ENCODE measurements around the gene MAGI2. TPM values are rescaled to one million over a fixed set of nuclear protein-coding genes. Genes with fewer than 3 reads are reported as not detected.

MAGI2 gene
- total RNA-seq, 2 donors from 2014 or later, result 10.3 to 19.2 TPM

- 100% methylated on average over 1 of the region's 1 CpG; no CpG with 5 or more reads in 1 of the 2 experiments for WGBS, 2 experiments (ENCODE audit: insufficient coverage in 1 of 2, insufficient read length in 1 of 2)
These were observed 18.2 kb upstream of the MAGI2 start for GRCh38 chr7:79471699-79472098.

GRCh38 chr7:79471283-79471682, 17.8 kb upstream of the MAGI2 start:
- no peaks in the 10 kb centered on the region for H3K4me1 ChIP-seq (ENCODE audit: control insufficient read depth, insufficient read depth, low read length)
- H3K27ac Mint-ChIP-seq, result no peak overlapping the region
- TF ChIP-seq CTCF (conservative IDR thresholded peaks at IDR 0.05), result no peak
- no peaks in the 10 kb centered on the region for H3K27me3 ChIP-seq (ENCODE audit: control insufficient read depth, insufficient read depth, low read length, poor library complexity, severe bottlenecking)
- H3K27ac ChIP-seq (ENCODE audit: low read depth, low read length), result no peak overlapping the region
- no peaks in the 10 kb centered on the region for H3K36me3 Mint-ChIP-seq (ENCODE audit: low read depth)
- no peaks in the 10 kb centered on the region for H3K36me3 ChIP-seq (ENCODE audit: control insufficient read depth, insufficient read depth, low read length)
- no peak overlapping the region for H3K4me3 Mint-ChIP-seq
- no peaks in the 10 kb centered on the region for H3K9me3 Mint-ChIP-seq
- H3K9me3 ChIP-seq (ENCODE audit: control insufficient read depth, low read length), result no peaks in the 10 kb centered on the region
- no peak for DNase-seq
- no peak overlapping the region for H3K4me3 ChIP-seq (ENCODE audit: low read length)
- H3K27me3 Mint-ChIP-seq (ENCODE audit: insufficient read depth), result no peaks in the 10 kb centered on the region
- H3K4me1 Mint-ChIP-seq, result no peaks in the 10 kb centered on the region
- no peak overlapping the region for H3K9ac ChIP-seq (ENCODE audit: extremely low read depth, low read length, poor library complexity, severe bottlenecking)

More at GRCh38 chr7:79471699-79472098, 18.2 kb upstream of the MAGI2 start:
- Histone ChIP-seq H3K4me3 (ENCODE audit: low read length) (no peak overlapping the region), H3K4me1 (ENCODE audit: control insufficient read depth, insufficient read depth, low read length) (no peaks in the 10 kb centered on the region), H3K27ac (ENCODE audit: low read depth, low read length) (no peak overlapping the region), H3K36me3 (ENCODE audit: control insufficient read depth, insufficient read depth, low read length) (no peaks in the 10 kb centered on the region), H3K9ac (ENCODE audit: extremely low read depth, low read length, poor library complexity, severe bottlenecking) (no peak overlapping the region), H3K9me3 (ENCODE audit: control insufficient read depth, low read length) (no peaks in the 10 kb centered on the region), H3K27me3 (ENCODE audit: control insufficient read depth, insufficient read depth, low read length, poor library complexity, severe bottlenecking) (no peaks in the 10 kb centered on the region)
- Mint-ChIP-seq H3K27ac (no peak overlapping the region), H3K9me3 (no peaks in the 10 kb centered on the region), H3K36me3 (ENCODE audit: low read depth) (no peaks in the 10 kb centered on the region), H3K27me3 (ENCODE audit: insufficient read depth) (no peaks in the 10 kb centered on the region), H3K4me1 (no peaks in the 10 kb centered on the region), H3K4me3 (no peak overlapping the region)
- no peak for DNase-seq
- no peak for TF ChIP-seq CTCF (conservative IDR thresholded peaks at IDR 0.05)

- WGBS, 2 experiments (ENCODE audit: insufficient coverage in 1 of 2, insufficient read length in 1 of 2), result 100% methylated on average over 1 of the region's 1 CpG; no CpG with 5 or more reads in 1 of the 2 experiments
- H3K36me3 Mint-ChIP-seq (ENCODE audit: low read depth), result no peaks in the 10 kb centered on the region
These were observed 12.1 kb upstream of the MAGI2 start for GRCh38 chr7:79465551-79465950.

More at GRCh38 chr7:79465551-79465950, 12.1 kb upstream of the MAGI2 start:
- Histone ChIP-seq H3K27me3 (ENCODE audit: control insufficient read depth, insufficient read depth, low read length, poor library complexity, severe bottlenecking) (no peaks in the 10 kb centered on the region), H3K27ac (ENCODE audit: low read depth, low read length) (no peak overlapping the region), H3K4me1 (ENCODE audit: control insufficient read depth, insufficient read depth, low read length) (no peaks in the 10 kb centered on the region), H3K9ac (ENCODE audit: extremely low read depth, low read length, poor library complexity, severe bottlenecking) (no peak overlapping the region), H3K9me3 (ENCODE audit: control insufficient read depth, low read length) (no peaks in the 10 kb centered on the region), H3K36me3 (ENCODE audit: control insufficient read depth, insufficient read depth, low read length) (no peaks in the 10 kb centered on the region), H3K4me3 (ENCODE audit: low read length) (no peak overlapping the region)
- DNase-seq, result no peak
- no peaks in the 10 kb centered on the region for H3K4me1 Mint-ChIP-seq
- H3K4me3 Mint-ChIP-seq, result no peak overlapping the region
- no peaks in the 10 kb centered on the region for H3K9me3 Mint-ChIP-seq
- no peaks in the 10 kb centered on the region for H3K27me3 Mint-ChIP-seq (ENCODE audit: insufficient read depth)
- no peak overlapping the region for H3K27ac Mint-ChIP-seq
- TF ChIP-seq CTCF (conservative IDR thresholded peaks at IDR 0.05), result no peak
